Stimulated activated CD4-positive, alpha-beta T cell treated with anti-CD3 and anti-CD28 coated beads, TNF-alpha, amount 100 ng/mL, for 1 hour (primary cell): ENCODE results near the gene NOL7.

Source experiments
- DNase-seq, 3 donors: peaks; one replicate each; pipeline ENCODE4 v3.0.0-alpha.2; 2020; ENCODE audit warnings: low read depth in 3 of 3, low spot score in 1 of 3

NOL7 gene

DNA sequence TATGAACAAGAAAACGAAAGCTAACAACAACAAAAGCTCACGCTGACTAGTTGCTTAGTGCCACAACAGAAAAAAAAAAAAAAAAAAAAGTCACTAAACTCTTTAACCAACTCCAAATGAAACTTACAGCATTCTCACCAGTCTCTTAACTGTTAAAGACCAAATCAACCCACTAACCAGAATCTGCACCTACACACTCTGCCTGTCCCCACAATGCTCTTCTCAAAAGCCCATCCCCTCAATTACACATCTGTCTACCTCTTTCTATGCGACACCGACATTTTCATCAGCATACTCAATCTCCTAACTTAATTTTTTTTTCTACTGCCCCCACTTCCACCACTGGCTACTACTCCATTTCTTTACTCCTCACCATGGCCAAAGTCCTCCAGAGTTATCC, 34.3 kb downstream of the NOL7 start:
- no peak for DNase-seq

DNA sequence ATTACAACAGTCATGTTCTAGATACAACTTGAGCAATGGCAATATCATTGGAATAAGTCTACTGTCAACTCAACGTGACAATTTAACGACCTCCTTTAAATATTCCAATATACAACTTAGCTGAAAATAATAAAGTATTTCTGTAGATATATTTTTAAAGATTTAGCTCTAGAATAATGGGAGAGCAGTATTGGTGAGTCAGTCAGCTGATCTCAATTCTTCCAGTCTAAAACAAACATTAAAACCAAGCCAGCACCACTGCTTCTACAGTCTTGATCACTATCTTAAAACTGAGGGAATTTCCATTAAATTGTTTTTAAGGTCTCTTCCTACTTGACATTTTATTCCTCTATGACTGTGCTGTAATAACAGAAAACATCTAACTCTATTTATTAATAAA, 38.2 kb downstream of the NOL7 start:
- DNase-seq = no peak

DNA sequence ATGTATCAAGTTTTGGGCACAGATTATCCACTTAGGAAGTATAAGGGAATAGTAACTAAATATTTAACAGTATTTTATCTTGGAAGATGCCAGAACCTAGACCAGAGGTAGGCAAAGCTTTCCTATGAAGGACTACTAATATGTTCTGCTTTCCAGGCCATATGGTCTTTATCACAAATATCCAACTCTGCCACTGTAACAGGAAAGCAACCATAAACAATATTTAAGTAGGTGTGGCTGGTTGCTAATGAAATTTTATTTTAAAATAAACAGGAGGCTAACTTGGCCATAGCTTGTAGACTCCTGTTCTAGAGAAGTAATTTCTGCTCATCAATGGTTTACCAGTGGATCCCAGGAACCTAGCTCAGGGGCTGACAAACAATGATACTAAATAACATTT, 39.4 kb downstream of the NOL7 start:
- no peak for DNase-seq

GRCh38 chr6:13655700-13656099, 40.6 kb downstream of the NOL7 start:
- no peak for DNase-seq

GRCh38 chr6:13660273-13660672, 45.1 kb downstream of the NOL7 start:
- no peak for DNase-seq

DNA sequence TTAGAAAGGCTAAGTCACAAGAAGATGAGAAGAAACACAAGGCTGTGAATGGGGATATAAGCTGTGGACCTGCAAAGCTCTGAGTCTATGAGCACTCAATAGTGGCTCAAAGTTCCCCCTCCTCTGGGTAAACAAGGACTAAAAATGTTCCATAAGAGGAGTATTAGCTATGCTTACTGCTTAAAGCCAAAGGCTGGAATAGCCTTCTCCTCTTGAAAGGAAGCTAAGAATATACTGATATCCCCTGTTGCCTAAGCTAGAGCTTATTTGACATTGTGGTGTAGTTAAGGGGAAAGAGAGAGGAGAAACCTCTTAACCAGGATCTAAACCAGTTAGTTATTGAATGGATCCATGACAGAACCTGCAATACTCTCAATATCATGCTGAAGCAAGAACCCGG, 45.8 kb downstream of the NOL7 start:
- DNase-seq = no peak

DNA sequence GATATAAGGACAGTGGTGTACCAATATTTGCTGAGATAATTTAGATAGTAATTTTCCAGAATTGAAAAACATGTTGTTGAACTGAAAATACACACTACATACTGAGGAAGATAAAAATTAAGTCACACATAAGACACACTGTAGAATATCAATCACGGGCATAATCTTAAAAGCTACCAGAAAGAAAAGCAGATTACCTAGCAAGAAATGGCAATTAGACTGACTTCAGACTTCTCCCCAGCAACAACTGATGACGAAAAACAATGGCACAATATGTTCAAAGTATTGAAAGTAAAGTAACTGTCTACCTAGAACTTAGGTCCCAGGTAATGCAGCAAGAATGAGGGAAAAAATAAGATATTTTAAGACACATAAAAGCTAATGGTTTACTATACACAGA, 46.5 kb downstream of the NOL7 start:
- DNase-seq = no peak

GRCh38 chr6:13662651-13663334, 47.7 kb downstream of the NOL7 start:
- no peak for DNase-seq

DNA sequence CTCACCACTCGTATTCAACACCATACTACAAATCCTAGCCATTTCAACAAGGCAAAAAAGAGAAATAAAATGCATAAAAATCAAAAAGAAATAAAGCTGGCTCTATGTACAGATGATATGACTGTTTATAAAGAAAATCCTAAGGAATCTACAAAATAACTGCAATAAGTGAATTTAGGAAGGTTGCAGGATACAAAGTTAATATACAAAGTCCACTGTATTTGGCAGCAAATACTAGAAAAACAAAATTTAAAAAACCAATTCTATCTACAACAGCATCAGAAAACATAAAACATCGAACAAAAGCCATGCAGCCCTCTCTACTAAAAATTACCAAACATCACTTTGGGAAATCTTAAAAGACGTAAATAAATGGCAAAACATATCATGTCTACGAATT, 48.9 kb downstream of the NOL7 start:
- no peak for DNase-seq

DNA sequence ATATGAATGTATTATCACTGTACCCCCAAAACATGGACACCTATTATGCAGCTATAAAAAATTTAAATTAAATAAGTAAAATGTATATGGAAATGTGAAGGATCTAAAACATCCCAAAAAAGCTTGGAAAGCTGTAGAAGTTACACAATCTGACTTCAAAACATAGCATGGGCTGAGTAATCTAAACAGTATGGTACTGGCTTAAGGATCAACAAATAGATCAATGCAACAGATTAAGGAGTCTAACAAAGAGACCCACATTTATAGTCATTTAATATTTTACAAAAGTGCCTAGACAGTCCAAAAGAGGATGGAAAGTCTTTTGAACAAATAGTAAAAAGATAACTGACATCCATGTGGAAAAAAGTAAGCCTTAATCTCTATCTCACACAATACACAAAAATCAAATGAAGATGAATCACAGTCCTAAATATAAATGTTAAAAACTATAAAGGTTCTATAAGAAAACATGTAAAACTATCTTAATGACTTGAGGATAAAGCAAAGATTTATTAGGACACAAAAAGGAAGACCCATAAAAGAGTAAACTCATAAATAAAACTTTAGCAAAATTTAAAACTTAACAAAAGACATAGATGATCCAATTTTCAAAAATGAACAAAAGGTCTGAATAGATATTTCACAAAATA, 49.7 kb downstream of the NOL7 start:
- DNase-seq = no peak

DNA sequence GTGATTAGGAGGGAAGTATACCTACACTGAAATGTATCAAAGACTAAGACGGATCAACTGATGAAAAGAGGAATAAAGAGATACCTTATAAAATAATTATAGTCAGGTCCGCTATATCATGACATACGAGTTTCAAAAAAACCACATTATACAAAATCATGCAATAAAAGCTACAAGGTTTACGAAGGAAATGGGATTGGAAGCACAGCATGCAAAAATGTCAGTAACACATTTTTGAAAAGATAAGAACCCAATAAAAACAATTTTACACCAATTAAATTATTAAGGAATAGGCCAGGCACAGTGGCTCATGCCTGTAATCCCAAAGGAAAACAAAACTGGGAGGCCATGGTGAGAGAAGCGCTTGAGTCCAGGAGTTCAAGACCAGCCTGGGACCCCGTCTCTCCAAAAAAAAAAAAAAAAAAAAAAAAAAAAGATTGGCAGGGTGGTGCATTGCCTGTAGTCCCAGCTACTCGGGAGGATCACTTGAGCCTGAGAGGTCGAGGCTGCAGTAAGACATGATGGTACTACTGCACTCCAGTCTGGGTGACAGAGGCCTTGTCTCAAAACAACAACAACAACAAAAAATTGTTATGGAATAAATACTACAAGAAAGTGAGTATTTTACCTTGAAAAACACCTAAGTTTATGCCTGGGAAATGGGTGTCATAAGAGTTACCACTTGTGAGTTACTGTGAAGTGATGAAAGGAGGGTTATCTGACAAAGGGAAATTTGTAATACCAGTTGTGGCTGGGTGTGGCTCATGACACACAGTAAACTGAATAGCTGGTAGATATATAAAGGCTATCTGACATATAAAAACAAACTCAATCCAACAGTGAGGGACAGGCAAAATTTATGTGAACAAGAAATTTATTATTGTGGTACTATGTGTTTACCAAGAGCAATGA, 51.3 kb downstream of the NOL7 start:
- no peak for DNase-seq

- no peak for DNase-seq
Measured at GRCh38 chr6:13667655-13668054, 52.5 kb downstream of the NOL7 start.

DNA sequence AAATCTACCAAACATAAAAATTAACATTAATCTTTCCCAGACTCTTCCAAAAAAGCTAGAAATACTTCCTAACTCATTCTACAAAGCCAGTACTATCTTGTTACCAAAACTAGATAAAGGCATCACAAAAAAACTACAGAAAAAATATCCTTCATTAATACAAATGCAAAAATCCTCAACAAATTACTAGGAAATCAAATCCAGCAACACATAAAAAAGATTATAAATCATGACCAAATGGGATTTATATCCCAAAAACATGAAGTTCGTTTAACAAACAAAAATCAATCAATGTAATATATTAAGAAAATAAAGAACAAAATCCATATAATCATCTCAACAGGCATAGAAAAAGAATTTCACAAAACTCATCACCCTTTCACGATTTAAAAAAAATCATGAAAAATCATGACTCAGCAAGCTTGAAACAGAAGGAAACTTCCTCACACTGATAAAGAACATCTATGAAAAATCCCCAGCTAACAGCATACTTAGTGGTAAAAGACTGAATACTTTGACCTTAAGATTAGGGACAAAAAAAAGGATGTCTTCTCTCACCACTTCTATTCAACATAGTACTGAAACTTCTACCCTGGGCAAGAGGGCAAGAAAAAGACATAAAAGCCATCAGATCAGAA, 53.3 kb downstream of the NOL7 start:
- DNase-seq = no peak

DNA sequence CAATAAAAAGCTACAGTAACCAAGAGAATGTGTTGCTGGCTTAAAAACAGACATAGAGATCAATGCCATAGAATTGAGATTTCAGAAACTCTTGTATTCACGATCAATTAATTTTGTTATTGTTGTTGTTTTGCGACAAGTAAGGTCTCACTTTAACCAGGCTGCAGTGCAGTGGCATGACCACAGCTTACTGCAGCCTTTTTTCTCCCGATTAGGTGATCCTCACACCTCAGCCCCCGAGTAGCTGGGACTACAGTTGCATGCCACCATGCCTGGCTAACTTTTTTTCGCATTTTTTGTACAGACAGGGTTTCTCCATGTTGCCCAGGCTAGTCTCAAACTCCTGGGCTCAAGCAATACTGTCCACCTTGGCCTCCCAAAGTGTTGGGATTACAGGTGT, 54.3 kb downstream of the NOL7 start:
- DNase-seq = no peak
